GM18517 (cell line): ENCODE measurements around the gene IARS1.

Source experiments
- ATAC-seq: cut with Tn5 transposase; IDR thresholded peaks from one replicate; pipeline ENCODE4 v1.9.1; 2021; ENCODE audit warnings: mild to moderate bottlenecking, moderate library complexity; ENCODE audit not compliant: unreplicated experiment

Gene IARS1

GRCh38 chr9:92295827-92296258 lies 2.3 kb upstream of the IARS1 start:
- no peak for ATAC-seq

GRCh38 chr9:92295240-92295790 lies 1.8 kb upstream of the IARS1 start:
- ATAC-seq = no peak

- no peak for ATAC-seq
These were observed 790 bp upstream of the IARS1 start for GRCh38 chr9:92294297-92294676.

- no peak for ATAC-seq
These were observed 482 bp downstream of the IARS1 start for GRCh38 chr9:92293075-92293354.

- no peak for ATAC-seq
These were observed 991 bp downstream of the IARS1 start for GRCh38 chr9:92292338-92293074.

GRCh38 chr9:92291577-92291976 lies 1.9 kb downstream of the IARS1 start:
- ATAC-seq = no peak

GRCh38 chr9:92290785-92291429 lies 2.6 kb downstream of the IARS1 start:
- no peak for ATAC-seq

- no peak for ATAC-seq
These were observed 3.6 kb downstream of the IARS1 start for GRCh38 chr9:92289708-92290390.

GRCh38 chr9:92279302-92279701 lies 14.2 kb downstream of the IARS1 start:
- ATAC-seq = no peak

GRCh38 chr9:92278110-92278509 lies 15.4 kb downstream of the IARS1 start:
- ATAC-seq = no peak

GRCh38 chr9:92276331-92277032 lies 17.0 kb downstream of the IARS1 start:
- no peak for ATAC-seq

GRCh38 chr9:92275541-92275940 lies 18.0 kb downstream of the IARS1 start:
- ATAC-seq = no peak

- ATAC-seq = no peak
These were observed 23.0 kb downstream of the IARS1 start for GRCh38 chr9:92270511-92270910.

- no peak for ATAC-seq
These were observed 27.0 kb downstream of the IARS1 start for GRCh38 chr9:92266486-92266885.

- ATAC-seq = no peak
These were observed 28.3 kb downstream of the IARS1 start for GRCh38 chr9:92265154-92265553.

GRCh38 chr9:92263131-92263530 lies 30.4 kb downstream of the IARS1 start:
- no peak for ATAC-seq

- no peak for ATAC-seq
These were observed 36.2 kb downstream of the IARS1 start for GRCh38 chr9:92257327-92257726.

GRCh38 chr9:92254381-92255337 lies 38.8 kb downstream of the IARS1 start:
- no peak for ATAC-seq

GRCh38 chr9:92253656-92254055 lies 39.8 kb downstream of the IARS1 start:
- no peak for ATAC-seq

GRCh38 chr9:92247981-92248380 lies 45.5 kb downstream of the IARS1 start:
- ATAC-seq = no peak
